Epithelial cell of proximal tubule (primary cell): ENCODE data around the gene ZNF841. TPM values are rescaled to one million over a fixed set of nuclear protein-coding genes. Genes with fewer than 3 reads are reported as not detected.

Experiments used
- DNase-seq: peaks from one replicate; pipeline ENCODE4 v3.0.0-alpha.2; 2011; ENCODE audit warnings: low read depth
- H3K4me3 ChIP-seq: 2 replicates; pipeline ENCODE4 v1.5.1; 2011; ENCODE audit warnings: low read depth, mild to moderate bottlenecking, low read length
- total RNA-seq: library from RNA; depleted of rRNA; stranded (reverse); fragments of >200 nt; gene quantifications from 2 replicates; pipeline ENCODE4 v1.2.3, GENCODE V29; 2015
- TF ChIP-seq, protein P1 (sequence below): conservative IDR thresholded peaks from 2 replicates; pipeline ENCODE4 v1.5.1; 2012; ENCODE audit warnings: low read depth, mild to moderate bottlenecking, low read length

Gene ZNF841
- total RNA-seq = 3.3 and 5.0 TPM in 2 replicates

DNA sequence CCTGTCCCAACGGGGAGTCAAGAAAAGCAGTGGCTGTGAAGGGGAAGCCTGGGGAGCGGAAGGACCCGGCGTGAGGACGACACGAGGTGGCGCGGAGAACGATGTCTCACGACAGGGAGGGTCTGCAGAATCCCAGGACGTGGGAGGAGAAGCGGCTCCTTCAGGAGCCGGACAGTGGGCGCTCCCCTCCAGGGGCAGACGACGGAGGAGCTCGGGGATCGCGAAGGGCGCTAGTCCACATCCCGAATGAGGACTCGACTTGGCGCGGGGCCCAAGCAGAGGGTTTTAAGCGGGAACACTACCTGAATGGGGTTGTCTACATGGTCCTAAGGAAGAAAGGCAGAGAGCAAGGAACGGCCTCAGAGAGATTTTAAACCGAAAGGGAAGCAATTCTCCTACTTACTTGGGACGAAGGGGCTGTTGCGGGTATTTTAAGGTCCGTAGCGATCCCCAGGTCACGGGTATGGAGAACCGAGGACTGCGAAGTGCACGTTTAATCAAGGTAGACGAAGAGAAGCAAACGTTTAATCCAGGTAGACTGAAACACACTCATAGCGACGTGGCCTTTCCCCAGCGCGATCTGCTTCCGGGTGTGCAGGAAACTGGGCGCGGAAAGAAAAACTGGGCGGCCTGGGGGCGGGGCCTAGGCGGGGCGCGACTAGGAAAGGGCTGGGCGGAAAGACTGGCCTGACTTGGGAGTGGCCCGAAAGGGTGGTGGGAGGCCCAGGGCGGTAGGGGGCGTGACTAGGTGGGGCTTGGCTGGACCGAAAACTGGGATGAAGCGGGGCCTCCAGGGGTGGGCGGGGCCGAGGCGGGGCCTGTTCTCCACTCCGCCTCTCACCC, at the start of gene ZNF841:
Gene ZNF841 (minus strand): TSS at position 594 of the 843 bp plus-strand sequence. CDS start 10,964 bp downstream, outside the sequence.
- DNase-seq = peak; percentile 44
- TF ChIP-seq, protein P1, sequence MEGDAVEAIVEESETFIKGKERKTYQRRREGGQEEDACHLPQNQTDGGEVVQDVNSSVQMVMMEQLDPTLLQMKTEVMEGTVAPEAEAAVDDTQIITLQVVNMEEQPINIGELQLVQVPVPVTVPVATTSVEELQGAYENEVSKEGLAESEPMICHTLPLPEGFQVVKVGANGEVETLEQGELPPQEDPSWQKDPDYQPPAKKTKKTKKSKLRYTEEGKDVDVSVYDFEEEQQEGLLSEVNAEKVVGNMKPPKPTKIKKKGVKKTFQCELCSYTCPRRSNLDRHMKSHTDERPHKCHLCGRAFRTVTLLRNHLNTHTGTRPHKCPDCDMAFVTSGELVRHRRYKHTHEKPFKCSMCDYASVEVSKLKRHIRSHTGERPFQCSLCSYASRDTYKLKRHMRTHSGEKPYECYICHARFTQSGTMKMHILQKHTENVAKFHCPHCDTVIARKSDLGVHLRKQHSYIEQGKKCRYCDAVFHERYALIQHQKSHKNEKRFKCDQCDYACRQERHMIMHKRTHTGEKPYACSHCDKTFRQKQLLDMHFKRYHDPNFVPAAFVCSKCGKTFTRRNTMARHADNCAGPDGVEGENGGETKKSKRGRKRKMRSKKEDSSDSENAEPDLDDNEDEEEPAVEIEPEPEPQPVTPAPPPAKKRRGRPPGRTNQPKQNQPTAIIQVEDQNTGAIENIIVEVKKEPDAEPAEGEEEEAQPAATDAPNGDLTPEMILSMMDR = no peak
- H3K4me3 ChIP-seq = peak within 1 kb of the TSS; percentile 90

DNA sequence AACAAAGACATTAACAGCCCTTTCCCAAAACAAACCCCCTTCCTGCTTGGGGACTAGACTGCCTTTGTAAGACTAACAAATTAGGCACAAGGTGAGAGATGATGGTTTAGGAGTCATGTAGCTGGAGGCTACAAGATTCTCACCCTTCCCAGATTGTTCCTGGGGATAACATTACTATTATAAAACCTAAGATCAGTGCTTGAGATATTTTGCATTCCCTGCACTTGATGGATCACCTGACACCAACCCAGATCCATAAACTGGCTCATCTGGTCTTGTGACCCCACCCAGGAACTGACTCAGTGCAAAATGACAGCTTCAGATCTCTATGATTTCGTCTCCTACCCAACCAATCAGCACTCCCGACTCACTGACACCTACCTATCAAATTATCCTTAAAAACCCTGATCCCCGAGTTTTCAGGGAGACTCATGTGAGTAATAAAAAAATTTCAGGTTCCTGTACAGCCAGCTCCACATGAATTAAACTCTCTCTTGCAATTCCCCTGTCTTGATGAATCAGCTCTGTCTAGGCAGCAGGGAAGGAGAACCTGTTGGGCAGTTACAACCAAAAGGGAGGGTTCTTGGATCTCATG, 46.5 kb upstream of the ZNF841 start:
- H3K4me3 ChIP-seq = no peak overlapping the region
- DNase-seq = no peak
- TF ChIP-seq, protein P1 = no peak

DNA sequence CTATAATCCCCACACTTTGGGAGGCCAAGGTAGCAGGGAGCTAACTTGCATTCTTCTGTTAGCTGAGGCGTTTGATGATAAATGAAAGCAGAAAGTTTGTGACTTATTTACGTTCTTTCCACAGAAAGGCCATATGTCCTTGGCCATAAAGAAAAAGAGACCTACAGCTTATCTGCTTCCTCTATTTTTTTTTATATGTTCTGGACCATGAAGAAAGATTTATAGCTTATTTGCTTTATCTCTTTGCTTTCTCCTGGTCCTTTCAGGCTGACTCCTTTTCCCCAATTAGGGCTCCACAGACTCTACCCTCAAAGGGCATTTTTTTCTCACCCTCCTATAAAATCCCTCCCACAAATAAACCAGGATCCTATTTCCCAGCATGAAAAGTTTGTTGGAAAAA, 45.6 kb upstream of the ZNF841 start:
- H3K4me3 ChIP-seq = no peak overlapping the region
- TF ChIP-seq, protein P1 = no peak
- no peak for DNase-seq

DNA sequence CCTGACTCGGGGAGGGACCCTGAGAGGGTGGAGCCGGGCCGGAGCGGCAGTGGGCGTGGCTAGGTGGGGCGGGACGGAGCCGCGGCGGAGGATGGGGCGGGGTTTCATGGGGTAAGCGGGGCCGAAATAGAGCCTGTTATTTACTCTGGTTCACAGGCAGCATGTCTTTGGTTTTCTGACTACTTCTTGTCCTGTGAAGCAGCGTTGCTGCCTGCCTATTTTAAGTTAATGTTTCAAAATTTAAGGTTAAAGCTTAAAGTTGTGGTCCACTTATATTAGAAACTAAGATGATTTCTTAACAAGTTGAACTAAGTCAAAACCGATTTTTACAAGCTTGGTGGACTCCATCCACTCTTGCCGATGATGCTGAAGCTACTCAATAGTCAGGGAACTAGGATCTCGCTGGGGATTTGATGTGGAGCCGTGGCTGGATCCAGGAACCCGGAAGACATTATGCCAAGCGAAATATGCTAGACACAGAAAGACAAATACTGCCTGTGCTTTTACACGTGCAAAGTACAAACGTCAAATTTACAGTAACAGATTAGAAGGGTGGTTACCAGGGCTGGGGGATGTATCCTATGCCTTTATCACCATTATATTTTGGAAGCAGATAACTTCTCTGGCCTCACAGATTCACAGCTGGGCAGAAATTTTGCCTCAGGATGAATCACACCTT, 44.6 kb upstream of the ZNF841 start:
- H3K4me3 ChIP-seq = peak overlapping the region; percentile 97
- no peak for DNase-seq
- TF ChIP-seq, protein P1 = no peak

DNA sequence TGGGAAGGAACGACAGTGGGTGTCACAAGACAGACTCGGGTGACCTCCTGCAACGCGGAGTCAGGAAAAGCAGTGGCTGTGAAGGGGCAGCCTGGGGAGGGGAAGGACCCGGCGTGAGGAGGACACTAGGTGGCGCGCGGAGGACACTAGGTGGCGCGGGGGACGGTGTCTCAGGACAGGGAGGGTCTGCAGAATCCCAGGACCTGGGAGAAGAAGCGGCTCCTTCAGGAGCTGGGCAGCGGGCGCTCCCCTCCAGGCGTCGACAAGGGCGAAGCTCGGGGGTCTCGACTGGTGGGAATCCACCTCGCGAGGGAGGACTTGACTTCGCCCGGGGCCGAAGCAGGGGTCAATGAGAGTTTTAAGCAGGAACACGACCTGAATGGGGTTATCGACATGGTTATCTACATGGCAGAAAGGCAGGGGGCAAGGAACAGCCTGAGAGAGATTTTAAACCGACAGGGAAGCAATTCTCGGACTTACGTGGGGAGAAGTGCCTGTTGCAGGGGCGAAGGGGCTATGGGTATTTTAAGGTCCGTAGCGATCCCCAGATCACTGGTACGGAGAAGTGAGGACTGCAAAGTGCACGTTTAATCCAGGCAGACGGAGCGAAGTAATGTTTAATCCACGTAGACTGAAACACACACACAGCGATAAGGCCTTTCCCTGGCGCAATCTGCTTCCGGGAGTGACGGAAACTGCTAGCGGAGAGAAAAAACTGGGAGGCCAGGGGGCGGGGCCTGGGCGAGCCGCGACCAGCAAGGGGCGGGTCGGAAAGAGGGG, 43.9 kb upstream of the ZNF841 start, which contains the start of gene ZNF616:
Gene ZNF616 (minus strand): TSS at position 687 of the 780 bp plus-strand sequence. CDS start 9,426 bp downstream, outside the sequence.
- TF ChIP-seq, protein P1 = peak; percentile 71
- peak; percentile 57 for DNase-seq
- H3K4me3 ChIP-seq = peak within 1 kb of the TSS; percentile 97

DNA sequence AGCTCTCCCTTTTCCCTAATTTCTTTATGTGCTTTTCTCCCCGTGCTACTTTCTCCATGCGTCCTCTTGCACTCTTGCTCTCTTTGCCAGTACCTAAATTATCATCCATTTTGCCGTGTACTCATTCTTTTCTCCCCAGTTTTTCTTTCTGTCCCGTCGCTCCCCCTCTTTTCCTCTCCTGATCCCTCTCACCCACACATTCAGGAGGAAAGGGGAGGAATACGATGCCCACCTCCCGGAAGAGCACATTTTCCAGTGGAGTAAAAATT, 43.4 kb upstream of the ZNF841 start:
- peak overlapping the region; percentile 97 for H3K4me3 ChIP-seq
- TF ChIP-seq, protein P1 = no peak
- DNase-seq = no peak
